Renal cortex interstitium (tissue), 11 donors: Measurements from ENCODE around the gene CES4A. TPM values are rescaled to one million over a fixed set of nuclear protein-coding genes. Genes with fewer than 3 reads are reported as not detected.
"Not testable (repeated sequence)": the region's sequence is repeated elsewhere in the genome, so short reads cannot be mapped to it uniquely, and the experiment has no call there.

Experiments
- DNase-seq, 11 donors: peaks; one replicate each; pipeline ENCODE4 v3.0.0-alpha.2; 2013; ENCODE audit warnings: low read depth in 9 of 11, low spot score in 4 of 11; ENCODE audit errors: extremely low read depth in 1 of 11
- polyA plus RNA-seq, 3 donors: library from polyadenylated mRNA; unstranded; fragments of 120-200 nt; gene quantifications; one replicate each; pipeline ENCODE4 v1.2.1, GENCODE V29; 2013; ENCODE audit not compliant: insufficient read length in 3 of 3

Gene CES4A
- polyA plus RNA-seq, 3 donors, result 7.6 to 13.5 (median 8.5) TPM

DNA sequence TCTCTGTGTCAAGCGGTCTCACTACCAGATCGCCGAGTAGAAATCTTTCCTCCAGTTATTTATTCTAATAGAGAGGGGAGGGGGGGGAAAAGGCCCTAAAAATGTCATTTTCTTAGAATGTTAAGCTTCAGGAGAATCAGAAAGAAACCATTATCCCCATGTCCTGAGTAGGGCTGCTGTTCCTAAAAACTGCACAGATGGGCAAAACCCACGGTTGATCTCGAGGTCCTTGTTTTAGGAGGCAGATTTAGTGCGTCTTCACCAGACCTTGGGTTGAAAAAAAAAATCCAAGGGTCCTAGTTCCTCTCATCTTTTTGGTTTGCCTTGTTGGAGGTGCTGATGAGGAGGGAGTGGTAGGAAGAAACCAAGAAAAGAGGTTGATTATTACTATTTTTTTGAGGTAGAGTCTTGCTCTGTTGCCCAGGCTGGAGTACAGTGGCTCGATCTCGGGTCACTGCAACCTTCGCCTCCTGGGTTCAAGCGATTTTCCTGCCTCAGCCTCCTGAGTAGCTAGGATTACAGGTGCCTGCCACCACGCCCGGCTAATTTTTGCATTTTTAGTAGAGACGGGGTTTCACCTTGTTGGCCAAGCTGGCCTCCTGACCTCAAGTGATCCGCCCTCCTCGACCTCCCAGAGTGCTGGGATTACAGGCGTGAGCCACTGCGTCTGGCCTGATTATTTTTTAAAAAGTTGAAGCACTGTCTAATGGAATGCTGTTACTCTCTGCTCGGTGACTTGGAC, 42.0 kb downstream of the CES4A start:
- DNase-seq, result no peak

- DNase-seq, result no peak
Observed at GRCh38 chr16:67034487-67034886, 46.1 kb downstream of the CES4A start.

- no peak for DNase-seq
Observed at GRCh38 chr16:67035364-67035763, 47.0 kb downstream of the CES4A start.

DNA sequence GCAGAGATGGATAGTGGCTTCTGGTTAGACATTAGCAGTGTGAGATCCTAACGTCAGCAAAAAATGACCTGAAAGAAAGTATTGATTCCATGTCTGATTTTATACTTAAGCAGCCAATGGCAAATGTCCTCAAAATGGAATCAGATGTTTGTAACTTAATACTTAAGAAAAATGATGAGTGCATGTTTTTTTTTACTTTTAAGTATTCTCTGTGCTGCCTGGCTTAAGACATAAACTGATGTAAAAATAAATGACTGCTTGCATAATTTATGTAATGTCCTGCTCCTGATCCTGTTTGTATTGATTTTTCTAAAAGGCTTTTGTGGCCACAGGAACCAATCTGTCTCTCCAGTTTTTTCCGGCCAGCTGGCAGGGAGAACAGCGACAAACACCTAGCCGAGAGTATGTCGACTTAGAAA, 47.9 kb downstream of the CES4A start:
- no peak for DNase-seq

GRCh38 chr16:67039260-67040020, 51.1 kb downstream of the CES4A start:
- DNase-seq, result no peak

DNA sequence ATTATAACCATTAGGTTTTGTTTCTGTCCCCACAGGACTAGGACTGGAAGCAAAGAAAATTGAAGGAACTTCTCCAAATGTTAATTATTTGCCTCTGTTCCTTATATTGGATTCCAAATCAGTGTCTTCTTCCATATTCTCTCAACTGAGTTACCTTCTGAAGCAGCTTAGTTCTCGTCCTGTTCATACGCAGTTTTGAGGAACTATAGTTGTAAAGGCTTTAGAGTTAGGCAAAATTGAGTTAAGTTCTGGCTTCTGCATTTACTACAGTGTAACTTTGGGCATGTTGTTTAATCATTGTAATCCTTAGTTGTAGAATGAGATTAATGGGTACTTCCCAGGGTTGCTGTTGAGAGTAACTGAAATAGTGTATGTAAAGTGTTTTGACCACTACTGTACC, 51.8 kb downstream of the CES4A start:
- no peak for DNase-seq

DNA sequence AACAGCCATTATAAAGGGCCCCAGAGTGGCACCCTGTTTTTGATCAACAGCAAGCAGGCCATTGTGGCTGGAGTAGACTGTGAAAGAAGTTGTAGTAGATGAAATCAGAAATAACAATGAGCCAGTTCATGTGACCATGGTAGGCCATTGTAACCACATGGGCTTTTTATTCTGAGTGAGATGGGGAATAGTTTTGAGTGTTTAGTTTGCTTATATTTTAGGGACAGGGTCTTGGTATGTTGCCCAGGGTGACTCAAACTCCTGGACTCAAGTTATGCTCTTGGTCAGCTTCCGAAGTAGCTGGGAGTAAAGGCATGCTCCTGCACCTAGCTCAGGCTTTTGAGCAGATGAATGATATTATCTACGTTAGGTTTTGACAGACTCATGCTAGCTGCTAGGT, 52.5 kb downstream of the CES4A start:
- no peak for DNase-seq

DNA sequence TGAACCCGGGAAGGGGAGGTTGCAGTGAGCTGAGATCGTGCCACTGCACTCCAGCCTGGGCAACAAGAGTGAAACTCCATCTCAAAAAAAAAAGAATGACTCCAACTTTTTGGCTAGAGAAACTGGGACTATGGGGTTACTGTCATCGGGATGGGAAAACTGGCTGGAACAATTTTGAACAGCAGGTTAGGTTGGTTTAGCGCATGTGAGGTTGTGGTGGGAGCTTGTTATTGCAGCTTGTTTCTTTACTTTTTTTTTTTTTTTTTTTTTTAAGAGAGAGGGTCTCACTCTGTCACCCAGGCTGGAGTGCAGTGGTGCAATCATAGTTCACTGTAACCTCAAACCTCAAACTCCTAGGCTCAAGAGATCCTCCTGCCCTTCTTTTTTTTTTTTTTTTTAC, 53.1 kb downstream of the CES4A start:
- not testable (repeated sequence) for DNase-seq

DNA sequence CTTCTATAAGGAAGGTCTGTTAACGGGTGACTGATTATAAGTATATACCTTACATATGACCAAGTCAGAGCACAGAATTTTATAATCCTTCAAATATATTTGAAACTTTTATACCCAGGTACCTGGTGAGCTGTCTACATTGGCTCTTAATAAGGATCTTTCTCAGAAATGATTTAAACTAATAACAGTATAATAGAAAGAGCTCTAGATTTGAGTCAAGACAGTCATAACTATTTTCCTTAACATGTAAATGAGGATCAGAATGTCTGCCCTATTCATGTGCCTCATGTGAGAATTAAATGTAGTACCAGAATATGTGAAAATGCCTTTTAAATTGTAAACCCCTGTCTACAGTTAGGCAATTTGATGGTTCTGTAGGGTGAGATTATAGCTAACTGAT, 55.0 kb downstream of the CES4A start:
- no peak for DNase-seq

- DNase-seq, result no peak
Observed at GRCh38 chr16:67050796-67051195, 62.4 kb downstream of the CES4A start.

DNA sequence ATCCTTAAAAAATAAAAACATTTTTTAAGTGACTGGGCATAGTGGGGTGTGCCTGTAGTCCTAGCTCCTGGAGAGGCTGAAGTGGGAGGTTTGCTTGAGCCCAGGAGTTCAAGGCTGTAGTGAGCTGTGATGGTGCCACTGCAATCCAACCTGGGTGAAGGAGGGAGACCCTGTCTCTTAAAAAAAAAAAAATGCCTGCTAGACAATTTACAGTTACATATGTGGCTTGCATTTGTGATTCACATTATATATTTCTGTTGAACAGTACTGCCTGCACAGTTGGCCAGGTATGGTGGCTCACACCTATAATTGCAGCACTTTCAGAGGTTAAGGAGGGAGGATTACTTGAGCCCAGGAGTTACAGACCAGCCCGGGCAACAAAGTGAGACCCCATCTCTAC, 64.0 kb downstream of the CES4A start:
- DNase-seq, result no peak

- no peak for DNase-seq
Observed at GRCh38 chr16:67053767-67054334, 65.5 kb downstream of the CES4A start.

DNA sequence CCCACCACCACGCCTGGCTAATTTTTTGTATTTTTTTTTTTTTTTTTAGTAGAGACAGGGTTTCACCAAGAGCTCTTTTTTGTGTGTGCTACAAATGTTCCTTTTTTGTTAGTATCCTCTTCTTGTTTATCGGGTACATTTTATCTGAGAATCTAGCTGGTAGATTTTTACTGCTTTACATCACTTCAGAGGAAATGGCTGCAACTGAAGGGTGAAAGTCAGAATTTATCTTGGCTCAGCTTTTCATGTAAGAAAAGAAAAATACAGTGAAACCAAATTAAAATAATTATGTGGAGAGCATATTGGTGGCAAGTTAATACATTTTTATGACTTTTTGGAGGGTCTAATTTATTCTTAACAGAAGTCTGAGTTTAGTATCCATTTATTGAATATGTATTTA, 66.5 kb downstream of the CES4A start:
- DNase-seq, result no peak

DNA sequence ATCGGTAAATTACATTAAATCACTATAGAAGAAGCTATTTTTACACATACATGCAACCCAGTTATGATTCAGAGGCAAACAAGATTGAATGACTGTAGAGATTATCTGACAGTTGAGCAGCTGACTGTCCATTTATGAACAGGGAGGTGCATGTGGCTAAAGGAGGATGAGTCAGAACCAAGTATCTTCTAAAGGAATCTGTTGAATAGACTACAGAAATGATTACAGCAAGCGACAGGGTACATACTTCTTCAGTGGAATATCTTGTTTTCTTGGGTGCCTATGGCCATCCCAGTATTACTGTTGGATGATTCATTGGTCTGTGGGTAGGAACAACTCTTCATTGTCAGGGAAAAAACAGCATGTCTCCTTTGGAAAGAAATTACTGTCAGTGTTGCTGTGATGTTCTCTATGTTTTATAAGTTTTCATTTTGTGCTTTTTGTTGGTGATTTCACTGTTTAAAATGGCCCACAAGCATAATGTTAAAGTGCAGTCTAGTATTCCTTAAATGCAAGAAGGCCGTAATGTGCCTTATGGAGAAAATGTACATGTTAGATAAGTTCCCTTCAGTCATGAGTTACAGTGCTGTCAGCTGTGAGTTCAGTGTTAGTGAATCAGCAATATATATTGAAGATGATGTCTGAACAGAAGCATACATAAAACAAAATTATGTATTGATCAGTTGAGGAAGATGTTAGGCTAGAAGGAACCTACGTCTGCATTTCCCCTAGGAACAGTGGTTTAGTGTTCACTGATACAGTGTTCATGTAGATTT, 67.5 kb downstream of the CES4A start:
- DNase-seq, result no peak

Other genes with a start within 250 kb of the CES4A start
- gene DYNC1LI2, start 237.0 kb upstream of the CES4A start, polyA plus RNA-seq, result 100 to 1,000 TPM; 109 to 156 (median 115) TPM
- gene TERB1, start 187.0 kb upstream of the CES4A start, polyA plus RNA-seq, result under 1 TPM in 1 of 3 donors, not detected in 2; 0.20 TPM
- 10 to 100 TPM; 78.3 to 99.4 (median 94.8) TPM for gene NAE1, start 157.6 kb upstream of the CES4A start, polyA plus RNA-seq
- under 1 TPM; 0.28 to 0.45 (median 0.32) TPM for gene CA7, start 144.2 kb upstream of the CES4A start, polyA plus RNA-seq
- 10 to 100 TPM; 12.2 to 17.0 (median 13.2) TPM for gene PDP2, start 108.1 kb upstream of the CES4A start, polyA plus RNA-seq
- 100 to 1,000 TPM; 215 to 316 (median 241) TPM for gene CDH16, start 69.7 kb upstream of the CES4A start, polyA plus RNA-seq
- gene RRAD, start 63.1 kb upstream of the CES4A start, polyA plus RNA-seq, result 1 to 10 TPM; 2.2 to 4.1 (median 2.4) TPM
- gene CIAO2B, start 54.2 kb upstream of the CES4A start, polyA plus RNA-seq, result 100 to 1,000 TPM in 2 of 3 donors, 10 to 100 TPM in 1; 81.7 to 105 (median 103) TPM
- gene CES2, start 53.1 kb upstream of the CES4A start, polyA plus RNA-seq, result 10 to 100 TPM; 41.5 to 50.6 (median 43.1) TPM
- 1 to 10 TPM; 2.1 to 5.1 (median 2.8) TPM for gene CES3, start 27.3 kb upstream of the CES4A start, polyA plus RNA-seq
- gene CBFB, start 40.6 kb downstream of the CES4A start, polyA plus RNA-seq, result 10 to 100 TPM; 71.7 to 76.4 (median 75.3) TPM
- 10 to 100 TPM; 23.9 to 28.2 (median 25.0) TPM for gene PHAF1, start 121.4 kb downstream of the CES4A start, polyA plus RNA-seq
- gene B3GNT9, start 162.4 kb downstream of the CES4A start, polyA plus RNA-seq, result 10 to 100 TPM in 1 of 3 donors, 1 to 10 TPM in 2; 8.9 to 12.1 (median 9.8) TPM
- 1 to 10 TPM; 3.6 to 6.9 (median 4.8) TPM for gene TRADD, start 171.3 kb downstream of the CES4A start, polyA plus RNA-seq
- 1 to 10 TPM; 1.2 to 2.8 (median 1.9) TPM for gene FBXL8, start 171.4 kb downstream of the CES4A start, polyA plus RNA-seq
- 1 to 10 TPM; 1.6 to 3.8 (median 1.8) TPM for gene HSF4, start 176.2 kb downstream of the CES4A start, polyA plus RNA-seq
- gene NOL3, start 181.9 kb downstream of the CES4A start, polyA plus RNA-seq, result 1 to 10 TPM; 4.9 to 7.6 (median 6.1) TPM
- gene MATCAP1, start 195.4 kb downstream of the CES4A start, polyA plus RNA-seq, result 10 to 100 TPM; 37.9 to 60.3 (median 41.5) TPM
- 1 to 10 TPM; 4.3 to 6.3 (median 6.1) TPM for gene EXOC3L1, start 201.5 kb downstream of the CES4A start, polyA plus RNA-seq
- gene E2F4, start 203.6 kb downstream of the CES4A start, polyA plus RNA-seq, result 10 to 100 TPM; 50.9 to 67.2 (median 59.5) TPM
- gene ELMO3, start 210.5 kb downstream of the CES4A start, polyA plus RNA-seq, result 1 to 10 TPM; 3.6 to 6.5 (median 5.6) TPM
- gene TMEM208, start 238.5 kb downstream of the CES4A start, polyA plus RNA-seq, result 10 to 100 TPM; 34.2 to 48.7 (median 45.8) TPM